Measurements from ENCODE around the gene CCDC179.

DNA sequence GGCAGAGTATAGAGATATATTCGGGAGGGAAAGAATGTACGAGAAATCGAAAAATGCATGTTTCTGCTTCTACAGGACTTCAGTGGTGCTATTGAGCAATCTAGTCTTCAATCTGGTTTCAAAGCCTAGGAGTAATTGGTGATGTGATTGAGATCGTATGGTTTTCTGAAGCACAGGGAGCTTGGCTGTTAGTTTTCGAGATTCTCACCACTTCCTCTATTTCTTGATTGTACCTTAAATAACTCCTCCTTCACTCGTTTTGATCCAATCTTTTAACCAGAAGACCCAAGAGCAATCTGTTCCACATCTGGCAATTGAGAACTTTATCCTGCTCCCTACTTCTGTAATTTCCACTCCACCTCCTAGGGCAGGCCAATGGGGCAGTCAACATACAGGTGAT is 518 bp downstream of the CCDC179 start:
- TF ChIP-seq TAF1 (IDR thresholded peaks at IDR 0.05; ENCODE audit: borderline replicate concordance, insufficient read depth, low read length) (no peak), SIN3A (IDR thresholded peaks at IDR 0.05; ENCODE audit: borderline replicate concordance, insufficient read depth, low read length) (no peak), POLR2AphosphoS5 (IDR thresholded peaks at IDR 0.05; ENCODE audit: low read depth, low read length) (no peak)
- TF ChIP-seq, protein P1, sequence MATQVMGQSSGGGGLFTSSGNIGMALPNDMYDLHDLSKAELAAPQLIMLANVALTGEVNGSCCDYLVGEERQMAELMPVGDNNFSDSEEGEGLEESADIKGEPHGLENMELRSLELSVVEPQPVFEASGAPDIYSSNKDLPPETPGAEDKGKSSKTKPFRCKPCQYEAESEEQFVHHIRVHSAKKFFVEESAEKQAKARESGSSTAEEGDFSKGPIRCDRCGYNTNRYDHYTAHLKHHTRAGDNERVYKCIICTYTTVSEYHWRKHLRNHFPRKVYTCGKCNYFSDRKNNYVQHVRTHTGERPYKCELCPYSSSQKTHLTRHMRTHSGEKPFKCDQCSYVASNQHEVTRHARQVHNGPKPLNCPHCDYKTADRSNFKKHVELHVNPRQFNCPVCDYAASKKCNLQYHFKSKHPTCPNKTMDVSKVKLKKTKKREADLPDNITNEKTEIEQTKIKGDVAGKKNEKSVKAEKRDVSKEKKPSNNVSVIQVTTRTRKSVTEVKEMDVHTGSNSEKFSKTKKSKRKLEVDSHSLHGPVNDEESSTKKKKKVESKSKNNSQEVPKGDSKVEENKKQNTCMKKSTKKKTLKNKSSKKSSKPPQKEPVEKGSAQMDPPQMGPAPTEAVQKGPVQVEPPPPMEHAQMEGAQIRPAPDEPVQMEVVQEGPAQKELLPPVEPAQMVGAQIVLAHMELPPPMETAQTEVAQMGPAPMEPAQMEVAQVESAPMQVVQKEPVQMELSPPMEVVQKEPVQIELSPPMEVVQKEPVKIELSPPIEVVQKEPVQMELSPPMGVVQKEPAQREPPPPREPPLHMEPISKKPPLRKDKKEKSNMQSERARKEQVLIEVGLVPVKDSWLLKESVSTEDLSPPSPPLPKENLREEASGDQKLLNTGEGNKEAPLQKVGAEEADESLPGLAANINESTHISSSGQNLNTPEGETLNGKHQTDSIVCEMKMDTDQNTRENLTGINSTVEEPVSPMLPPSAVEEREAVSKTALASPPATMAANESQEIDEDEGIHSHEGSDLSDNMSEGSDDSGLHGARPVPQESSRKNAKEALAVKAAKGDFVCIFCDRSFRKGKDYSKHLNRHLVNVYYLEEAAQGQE (IDR thresholded peaks at IDR 0.05; ENCODE audit: insufficient read depth in 1 of 2, low read depth in 2 of 2, low read length in 2 of 2): no peak

All from PFSK-1 (cell line).